GM19452 (cell line): Measurements from ENCODE around the gene MLLT3.
"Not testable (repeated sequence)": the region's sequence is repeated elsewhere in the genome, so short reads cannot be mapped to it uniquely, and the experiment has no call there.

Experiments used
- ATAC-seq: cut with Tn5 transposase; IDR thresholded peaks from one replicate; pipeline ENCODE4 v1.9.1; 2021; ENCODE audit not compliant: unreplicated experiment

MLLT3 gene

GRCh38 chr9:20622330-20623020, at the start of gene MLLT3:
MLLT3 (minus strand) TSS chr9:20622499.
- peak; percentile 71 for ATAC-seq

- ATAC-seq: no peak
These were observed 49.3 kb upstream of the MLLT3 start for GRCh38 chr9:20671635-20672034.

- no peak for ATAC-seq
These were observed 48.1 kb upstream of the MLLT3 start for GRCh38 chr9:20670395-20670794.

- no peak for ATAC-seq
These were observed 42.2 kb upstream of the MLLT3 start for GRCh38 chr9:20664501-20664900.

GRCh38 chr9:20663133-20663532, 40.8 kb upstream of the MLLT3 start:
- ATAC-seq: no peak

GRCh38 chr9:20662156-20662555, 39.9 kb upstream of the MLLT3 start:
- no peak for ATAC-seq

GRCh38 chr9:20659474-20659967, 37.2 kb upstream of the MLLT3 start:
- ATAC-seq: no peak

GRCh38 chr9:20658677-20659473, 36.6 kb upstream of the MLLT3 start:
- ATAC-seq: no peak

- not testable (repeated sequence) for ATAC-seq
These were observed 36.0 kb upstream of the MLLT3 start for GRCh38 chr9:20658246-20658667.

GRCh38 chr9:20651939-20652338, 29.6 kb upstream of the MLLT3 start:
- no peak for ATAC-seq

GRCh38 chr9:20650750-20651299, 28.5 kb upstream of the MLLT3 start:
- no peak for ATAC-seq

- no peak for ATAC-seq
These were observed 28.0 kb upstream of the MLLT3 start for GRCh38 chr9:20650313-20650712.

GRCh38 chr9:20649381-20649780, 27.1 kb upstream of the MLLT3 start:
- no peak for ATAC-seq

GRCh38 chr9:20646656-20647055, 24.4 kb upstream of the MLLT3 start:
- ATAC-seq: no peak

GRCh38 chr9:20643660-20644059, 21.4 kb upstream of the MLLT3 start:
- ATAC-seq: no peak

GRCh38 chr9:20642045-20642444, 19.7 kb upstream of the MLLT3 start:
- no peak for ATAC-seq

GRCh38 chr9:20640331-20641187, 18.3 kb upstream of the MLLT3 start:
- ATAC-seq: peak; percentile 94

GRCh38 chr9:20636888-20637440, 14.7 kb upstream of the MLLT3 start:
- ATAC-seq: no peak

GRCh38 chr9:20634895-20635294, 12.6 kb upstream of the MLLT3 start:
- no peak for ATAC-seq

- ATAC-seq: no peak
These were observed 10.4 kb upstream of the MLLT3 start for GRCh38 chr9:20632705-20633104.
